B cell (primary cell): ENCODE results near the gene PPP2R5A. TPM values are rescaled to one million over a fixed set of nuclear protein-coding genes. Genes with fewer than 3 reads are reported as not detected.

Source experiments
- ATAC-seq: fragments of 200-7000 bp; cut with Tn5 transposase; one replicate; pipeline ENCODE4 v1.10.0; 2021; ENCODE audit warnings: low read depth, mild to moderate bottlenecking, moderate number of reproducible peaks, moderate library complexity
- CTCF ChIA-PET: fragments of 350-600 bp; sonication (Branson Sonifier 250); formaldehyde crosslinking; loops from one replicate; lab custom pipeline; 2021; ENCODE audit warnings: antibody characterized with exemption, inconsistent platforms; lab: Charles Lee
- POLR2A ChIA-PET: fragments of 350-600 bp; sonication (Branson Sonifier 250); formaldehyde crosslinking; loops from one replicate; lab custom pipeline; 2021; ENCODE audit warnings: antibody characterized with exemption; lab: Charles Lee
- DNase-seq: peaks from one replicate; pipeline ENCODE4 v3.0.0; 2013
- H2AFZ ChIP-seq: 2 replicates; pipeline ENCODE4 v1.6.1; 2012; ENCODE audit warnings: mild to moderate bottlenecking, low read depth, low read length; ENCODE audit not compliant: insufficient read depth, poor library complexity, severe bottlenecking
- H3K27ac ChIP-seq, 2 donors: 1 replicate in 1 of 2; 2 replicates in 1 of 2; pipeline ENCODE4 v1.5.1; 2012 to 2013; ENCODE audit warnings: low read length in 2 of 2, mild to moderate bottlenecking in 2 of 2, moderate library complexity in 1 of 2
- H3K27me3 ChIP-seq, 4 experiments: fragments of 200-600 bp in 1 of 4; sonication (generic) in 1 of 4; replicated peaks in 1 of 4; 1 replicate in 2 of 4; 2 replicates in 2 of 4; pipeline versions ENCODE4 v1.6.1 to v1.7.0; 2013 to 2016; ENCODE audit warnings: low read length in 3 of 4, mild to moderate bottlenecking in 2 of 4, mixed read lengths in 1 of 4, moderate library complexity in 1 of 4; ENCODE audit not compliant: insufficient read depth in 4 of 4, control insufficient read depth in 3 of 4; ENCODE audit errors: control extremely low read depth in 1 of 4
- H3K36me3 ChIP-seq, 2 experiments: replicated peaks in 1 of 2; 1 replicate in 1 of 2; 2 replicates in 1 of 2; pipeline versions ENCODE4 v1.6.1 to v1.7.1; 2013; ENCODE audit warnings: low read length in 1 of 2; ENCODE audit not compliant: insufficient read depth in 2 of 2, control insufficient read depth in 1 of 2; ENCODE audit errors: control extremely low read depth in 1 of 2, extremely low read depth in 1 of 2
- H3K4me1 ChIP-seq, 2 donors: fragments of 200-600 bp in 1 of 2; sonication (generic) in 1 of 2; 1 replicate in 1 of 2; 2 replicates in 1 of 2; pipeline versions ENCODE4 v1.5.1 to v1.6.1; 2013 to 2017; ENCODE audit warnings: low read length in 2 of 2; ENCODE audit not compliant: control insufficient read depth in 2 of 2, insufficient read depth in 2 of 2
- H3K4me2 ChIP-seq: replicated peaks from 2 replicates; pipeline ENCODE3; 2012; ENCODE audit warnings: mild to moderate bottlenecking, low read depth, low read length; ENCODE audit not compliant: poor library complexity, severe bottlenecking
- H3K4me3 ChIP-seq, 5 experiments: fragments of 200-600 bp in 1 of 5; sonication (generic) in 1 of 5; 1 replicate in 3 of 5; 2 replicates in 2 of 5; pipeline versions ENCODE4 v1.5.1 to v1.7.0; 2011 to 2016; ENCODE audit warnings: low read length in 4 of 5, mild to moderate bottlenecking in 4 of 5, low read depth in 2 of 5, control low read depth in 1 of 5, moderate library complexity in 1 of 5; ENCODE audit not compliant: insufficient read depth in 1 of 5; ENCODE audit errors: control extremely low read depth in 1 of 5, extremely low read depth in 1 of 5
- H3K79me2 ChIP-seq: fragments of 200-600 bp; sonication (generic); one replicate; pipeline ENCODE4 v1.6.0; 2016; ENCODE audit warnings: low read length; ENCODE audit not compliant: control insufficient read depth, insufficient read depth
- H3K9ac ChIP-seq: fragments of 200-600 bp; sonication (generic); 2 replicates; pipeline ENCODE4 v1.6.1; 2017; ENCODE audit warnings: mild to moderate bottlenecking, low read length, moderate library complexity
- H3K9me3 ChIP-seq, 3 donors: one replicate each; pipeline versions ENCODE4 v1.6.1 to v1.7.1; 2013; ENCODE audit warnings: low read length in 2 of 3; ENCODE audit not compliant: control insufficient read depth in 2 of 3, insufficient read depth in 1 of 3; ENCODE audit errors: control extremely low read depth in 1 of 3
- H4K20me1 ChIP-seq: 2 replicates; pipeline ENCODE4 v1.6.0; 2012; ENCODE audit warnings: mild to moderate bottlenecking, low read length; ENCODE audit not compliant: insufficient read depth, control insufficient read depth, poor library complexity, severe bottlenecking
- H3K27ac Mint-ChIP-seq: one replicate; pipeline ENCODE4 v1.8.0; 2021; ENCODE audit warnings: mixed read lengths
- H3K27me3 Mint-ChIP-seq: one replicate; pipeline ENCODE4 v1.8.0; 2021; ENCODE audit warnings: mixed read lengths
- H3K4me1 Mint-ChIP-seq: one replicate; pipeline ENCODE4 v1.8.0; 2021; ENCODE audit warnings: mixed read lengths
- H3K4me3 Mint-ChIP-seq: one replicate; pipeline ENCODE4 v1.8.0; 2021; ENCODE audit warnings: mixed read lengths
- H3K9me3 Mint-ChIP-seq: one replicate; pipeline ENCODE4 v1.8.0; 2022; ENCODE audit warnings: mixed read lengths; ENCODE audit not compliant: insufficient read depth
- CTCF ChIP-seq: fragments of 200-600 bp; IDR thresholded peaks from one replicate; pipeline ENCODE4 v1.8.0; 2022; ENCODE audit warnings: antibody characterized with exemption, mild to moderate bottlenecking
- EZH2 ChIP-seq: IDR thresholded peaks from 2 replicates; pipeline ENCODE4 v1.6.1; 2012; ENCODE audit warnings: borderline replicate concordance, low read depth, mild to moderate bottlenecking, moderate library complexity, low read length; ENCODE audit not compliant: insufficient read depth, poor library complexity, severe bottlenecking
- WGBS: methylation state at CpG from one replicate; pipeline ENCODE4 v1.1.5; 2013; ENCODE audit warnings: missing lambda C conversion rate; ENCODE audit not compliant: insufficient coverage; 5-methylcytosine and 5-hydroxymethylcytosine counted together
- intact Hi-C: fragments of 100-400 bp; cut with micrococcal nuclease; formaldehyde crosslinking; loops from one replicate; pipeline ENCODE4 v1.10.0; 2022
- polyA plus RNA-seq: library from polyadenylated mRNA; depleted of rRNA; stranded (reverse); fragments of >200 nt; gene quantifications from 2 replicates; pipeline ENCODE4 v1.2.3, GENCODE V29; 2012
- total RNA-seq, 2 donors: library from RNA; stranded (reverse); fragments of 120-200 nt in 1 of 2; gene quantifications; 1 replicate in 1 of 2; 2 replicates in 1 of 2; pipeline versions ENCODE4 v1.2.3 to v1.2.4, GENCODE V29; 2013 to 2022

Gene PPP2R5A
- total and polyA plus RNA-seq, 2 donors (not counting 1 experiment from before 2014, with no cell fraction given), result 22.4 to 43.4 TPM

GRCh38 chr1:212315184-212315583 lies 30.0 kb downstream of the PPP2R5A start:
- Histone ChIP-seq H3K9ac (no peak overlapping the region), H3K4me1 (peaks cover 3 to 7% of the 10 kb centered on the region in 2 donors), H3K79me2 (peaks cover 92% of the 10 kb centered on the region), H2AFZ (no peak overlapping the region), H3K27ac (no peak overlapping the region), H3K4me3 (no peak overlapping the region), H3K36me3 (peaks cover 0 to 3% of the 10 kb centered on the region in 2 experiments), H3K9me3 (no peaks in the 10 kb centered on the region), H4K20me1 (peaks cover 72% of the 10 kb centered on the region), H3K27me3 (no peaks in the 10 kb centered on the region), H3K4me2 (no peak overlapping the region)
- Mint-ChIP-seq H3K27ac (no peak overlapping the region), H3K4me3 (no peak overlapping the region), H3K27me3 (no peaks in the 10 kb centered on the region), H3K4me1 (peaks cover 34% of the 10 kb centered on the region), H3K9me3 (no peaks in the 10 kb centered on the region)
- TF ChIP-seq CTCF (no peak), EZH2 (no peak)
- ChIA-PET POLR2A (no interaction called here), CTCF (interaction anchor here (1.3 kb wide), 1 partner anchor 25 kb away, joined by 4 read pairs; no protein-coding TSS in a partner anchor)
- intact Hi-C loops, result no loop called here
- no peak for DNase-seq
- WGBS, result no CpG with 5 or more reads among the region's 2 CpGs
- ATAC-seq, result no peak

GRCh38 chr1:212315907-212316306 lies 30.7 kb downstream of the PPP2R5A start:
- no peak overlapping the region for H3K27ac Mint-ChIP-seq
- intact Hi-C loops, result no loop called here
- H3K9me3 Mint-ChIP-seq, result no peaks in the 10 kb centered on the region
- DNase-seq (peak; percentile 20), ATAC-seq (peak; percentile 36)
- H3K4me3 Mint-ChIP-seq, result no peak overlapping the region
- Histone ChIP-seq H4K20me1 (peaks cover 64% of the 10 kb centered on the region), H3K36me3 (peaks cover 0 to 3% of the 10 kb centered on the region in 2 experiments), H2AFZ (no peak overlapping the region), H3K4me1 (peaks cover 3 to 4% of the 10 kb centered on the region in 2 donors), H3K27me3 (no peaks in the 10 kb centered on the region), H3K4me3 (no peak overlapping the region), H3K79me2 (peaks cover 85% of the 10 kb centered on the region), H3K4me2 (no peak overlapping the region), H3K27ac (no peak overlapping the region), H3K9me3 (no peaks in the 10 kb centered on the region), H3K9ac (no peak overlapping the region)
- peaks cover 27% of the 10 kb centered on the region for H3K4me1 Mint-ChIP-seq
- ChIA-PET POLR2A (no interaction called here), CTCF (interaction anchor here (0.6 to 1.5 kb wide), 6 partner anchors 12 to 328 kb away, joined by 3 to 9 read pairs (median 3); partner anchors contain the start of genes DTL and INTS7)
- H3K27me3 Mint-ChIP-seq, result no peaks in the 10 kb centered on the region
- TF ChIP-seq EZH2 (no peak), CTCF (no peak)
